Neutrophil (primary cell): ENCODE results near the gene GTPBP1.
A peak's percentile ranks its signal among the peaks of the same experiment; 100 is the strongest.

Experiments used
- H3K27ac ChIP-seq: fragments of 200-600 bp; sonication (generic); 2 replicates; pipeline ENCODE4 v1.5.1; 2016; ENCODE audit warnings: mild to moderate bottlenecking, moderate library complexity
- H3K27me3 ChIP-seq: fragments of 200-600 bp; sonication (generic); 2 replicates; pipeline ENCODE4 v1.6.0; 2016; ENCODE audit warnings: mild to moderate bottlenecking
- H3K36me3 ChIP-seq: fragments of 200-600 bp; sonication (generic); 2 replicates; pipeline ENCODE4 v1.5.1; 2017
- H3K4me1 ChIP-seq, 2 experiments: fragments of 200-600 bp in 1 of 2; sonication (generic) in 1 of 2; 1 replicate in 1 of 2; 2 replicates in 1 of 2; pipeline versions ENCODE4 v1.5.1 to v1.6.1; 2013 to 2016; ENCODE audit warnings: low read depth in 1 of 2, low read length in 1 of 2, mild to moderate bottlenecking in 1 of 2, moderate library complexity in 1 of 2; ENCODE audit not compliant: control insufficient read depth in 1 of 2, insufficient read depth in 1 of 2
- H3K4me3 ChIP-seq, 2 experiments: fragments of 200-600 bp in 1 of 2; sonication (generic) in 1 of 2; 1 replicate in 1 of 2; 2 replicates in 1 of 2; pipeline ENCODE4 v1.5.1; 2013 to 2016; ENCODE audit warnings: low read depth in 1 of 2, low read length in 1 of 2, mild to moderate bottlenecking in 1 of 2, moderate library complexity in 1 of 2
- H3K9me3 ChIP-seq: fragments of 200-600 bp; sonication (generic); 2 replicates; pipeline ENCODE4 v1.5.1; 2016
- CTCF ChIP-seq: fragments of 200-600 bp; sonication (generic); IDR thresholded peaks from 2 replicates; pipeline ENCODE4 v1.5.1; 2016; ENCODE audit warnings: antibody characterized with exemption

GTPBP1 gene

GRCh38 chr22:38681582-38682335, 24.0 kb upstream of the GTPBP1 start, which contains the start of gene TOMM22:
TOMM22 (plus strand) TSS chr22:38681957; CDS start chr22:38681979, 22 bp downstream.
- TF ChIP-seq CTCF, result peak; percentile 74
- peaks cover 11% of the 10 kb centered on the region for H3K36me3 ChIP-seq
- no peaks in the 10 kb centered on the region for H3K27me3 ChIP-seq
- H3K27ac ChIP-seq, result peak within 1 kb of the TSS; percentile 67
- H3K9me3 ChIP-seq, result no peaks in the 10 kb centered on the region
- peaks cover 12 to 13% of the 10 kb centered on the region in 2 experiments for H3K4me1 ChIP-seq
- peak within 1 kb of the TSS; percentile 81 to 92 for H3K4me3 ChIP-seq

GRCh38 chr22:38684895-38685294, 20.8 kb upstream of the GTPBP1 start:
- H3K4me3 ChIP-seq, result no peak overlapping the region
- H3K36me3 ChIP-seq, result peaks cover 32% of the 10 kb centered on the region
- H3K9me3 ChIP-seq, result no peaks in the 10 kb centered on the region
- H3K27me3 ChIP-seq, result no peaks in the 10 kb centered on the region
- no peak overlapping the region for H3K27ac ChIP-seq
- peaks cover 24% of the 10 kb centered on the region in 2 experiments for H3K4me1 ChIP-seq
- no peak for TF ChIP-seq CTCF

GRCh38 chr22:38685761-38686160, 20.0 kb upstream of the GTPBP1 start:
- TF ChIP-seq CTCF, result no peak
- Histone ChIP-seq H3K27me3 (no peaks in the 10 kb centered on the region), H3K4me1 (peaks cover 26 to 27% of the 10 kb centered on the region in 2 experiments), H3K9me3 (no peaks in the 10 kb centered on the region), H3K36me3 (peaks cover 32% of the 10 kb centered on the region), H3K27ac (no peak overlapping the region), H3K4me3 (no peak overlapping the region)

GRCh38 chr22:38689651-38690050, 16.1 kb upstream of the GTPBP1 start:
- TF ChIP-seq CTCF, result no peak
- no peaks in the 10 kb centered on the region for H3K9me3 ChIP-seq
- H3K27ac ChIP-seq, result no peak overlapping the region
- H3K36me3 ChIP-seq, result peaks cover 32% of the 10 kb centered on the region
- H3K27me3 ChIP-seq, result no peaks in the 10 kb centered on the region
- no peak overlapping the region for H3K4me3 ChIP-seq
- peaks cover 12 to 15% of the 10 kb centered on the region in 2 experiments for H3K4me1 ChIP-seq

- peaks cover under 1% of the 10 kb centered on the region for H3K36me3 ChIP-seq
- no peak overlapping the region for H3K27ac ChIP-seq
- no peaks in the 10 kb centered on the region for H3K27me3 ChIP-seq
- no peak for TF ChIP-seq CTCF
- peaks cover 21 to 22% of the 10 kb centered on the region in 2 experiments for H3K4me1 ChIP-seq
- H3K9me3 ChIP-seq, result no peaks in the 10 kb centered on the region
- H3K4me3 ChIP-seq, result no peak overlapping the region
Observed at GRCh38 chr22:38694049-38694448, 11.7 kb upstream of the GTPBP1 start.
